HL-60/S4 treated with phorbol 12-myristate 13-acetate at 8.2 ng/mL for 4 days and 3 days (cell line): ENCODE results near the gene PALM2AKAP2.

Experiments used
- in situ Hi-C: fragments of 300-500 bp; cut with MboI; formaldehyde crosslinking; loops from 2 replicates; pipeline ENCODE4 v1.15.0; 2022; ENCODE audit warnings: low sequenced_read_pairs

The PALM2AKAP2 gene

DNA sequence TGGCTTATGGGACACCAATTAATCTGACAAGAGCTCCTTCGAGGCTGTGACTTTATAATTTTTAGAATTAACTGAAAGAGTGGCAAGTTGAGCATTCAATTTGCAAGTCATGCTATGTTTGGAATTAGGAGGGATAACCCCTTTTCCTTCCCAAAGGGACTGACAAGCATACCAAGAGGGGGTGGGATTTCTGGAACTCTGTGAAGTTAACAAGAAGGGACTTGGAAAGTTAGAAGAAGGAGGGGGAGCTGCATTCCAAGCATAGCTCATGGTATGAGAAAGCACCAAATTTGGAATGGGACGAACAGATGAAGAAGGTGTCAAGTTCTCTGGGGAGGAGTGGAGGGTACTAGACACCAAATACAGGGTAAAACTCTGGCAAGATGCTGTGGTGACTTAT, 8.9 kb upstream of the PALM2AKAP2 start:
- in situ Hi-C loops = no loop called here

DNA sequence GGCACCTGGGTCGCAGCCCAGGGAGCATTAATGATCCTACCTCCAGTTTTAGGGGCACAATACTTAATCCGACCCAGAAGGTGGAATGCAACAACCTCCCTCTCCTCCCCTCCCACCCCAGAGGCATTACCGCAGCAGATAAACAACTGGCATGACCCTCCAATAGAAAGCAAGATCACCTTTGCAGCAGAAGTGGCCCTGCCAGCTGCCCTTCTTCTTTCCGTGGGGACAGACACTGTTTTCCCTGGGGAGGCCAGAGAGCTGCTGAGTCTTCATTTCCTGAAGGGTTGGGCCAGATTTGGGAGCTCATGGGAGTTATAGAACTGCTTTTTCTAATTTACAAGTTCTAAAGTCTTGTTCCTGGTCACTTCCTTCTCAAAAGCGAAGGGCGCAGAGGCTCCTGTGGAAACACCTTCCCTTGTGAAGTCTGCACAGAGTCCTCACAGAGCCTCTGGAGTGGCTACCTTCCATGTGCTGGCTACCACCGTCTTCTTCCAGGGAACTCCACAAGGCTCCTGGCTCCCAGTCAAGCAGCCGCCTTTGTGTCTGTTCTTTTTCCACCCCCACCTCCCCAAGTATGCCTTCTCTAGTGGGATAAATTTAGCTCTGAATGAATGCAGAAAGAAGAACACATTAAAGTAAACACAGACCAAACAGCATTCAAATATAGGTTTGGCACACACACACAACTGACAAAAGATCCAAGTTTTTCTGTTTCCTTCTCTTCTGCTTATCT, 8.0 kb upstream of the PALM2AKAP2 start:
- in situ Hi-C loops = no loop called here

DNA sequence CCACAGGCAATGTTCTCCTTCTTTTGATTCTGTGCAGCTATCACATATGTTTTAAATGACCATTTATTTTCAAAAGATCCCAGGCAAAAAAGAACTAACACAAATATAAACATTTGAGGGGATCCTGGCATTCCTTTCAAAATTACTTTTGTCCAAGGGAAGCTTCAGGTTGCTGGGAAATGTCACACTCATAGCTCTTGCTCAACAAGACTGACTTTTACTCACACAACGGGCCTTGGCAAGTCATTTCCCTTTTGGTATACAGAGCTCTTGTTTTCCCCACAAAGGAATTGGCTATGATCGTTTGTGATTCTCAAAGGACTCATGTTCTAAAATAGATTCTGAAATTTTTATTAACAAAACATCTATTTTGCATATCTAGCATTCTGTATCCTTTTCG, 4.5 kb upstream of the PALM2AKAP2 start:
- in situ Hi-C loops = no loop called here

DNA sequence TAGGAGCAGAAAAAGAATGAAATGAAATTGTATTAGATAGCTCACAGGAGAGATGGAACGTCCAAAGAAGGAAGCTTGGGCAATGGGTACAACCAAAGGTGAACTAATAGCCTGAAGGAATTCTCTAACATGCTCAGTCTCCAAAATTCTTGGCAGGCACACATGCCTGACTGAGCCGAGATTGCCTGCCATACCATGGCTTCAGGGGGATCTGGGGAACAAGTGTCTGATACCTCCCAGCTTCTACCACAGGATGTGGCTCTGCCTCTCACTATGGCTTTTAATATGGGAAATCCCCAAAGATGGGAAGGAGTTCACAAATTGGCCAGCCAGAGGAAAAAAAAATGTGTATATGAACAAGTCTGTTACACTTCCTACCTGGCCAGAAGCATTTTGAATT, 3.6 kb upstream of the PALM2AKAP2 start:
- in situ Hi-C loops = no loop called here

DNA sequence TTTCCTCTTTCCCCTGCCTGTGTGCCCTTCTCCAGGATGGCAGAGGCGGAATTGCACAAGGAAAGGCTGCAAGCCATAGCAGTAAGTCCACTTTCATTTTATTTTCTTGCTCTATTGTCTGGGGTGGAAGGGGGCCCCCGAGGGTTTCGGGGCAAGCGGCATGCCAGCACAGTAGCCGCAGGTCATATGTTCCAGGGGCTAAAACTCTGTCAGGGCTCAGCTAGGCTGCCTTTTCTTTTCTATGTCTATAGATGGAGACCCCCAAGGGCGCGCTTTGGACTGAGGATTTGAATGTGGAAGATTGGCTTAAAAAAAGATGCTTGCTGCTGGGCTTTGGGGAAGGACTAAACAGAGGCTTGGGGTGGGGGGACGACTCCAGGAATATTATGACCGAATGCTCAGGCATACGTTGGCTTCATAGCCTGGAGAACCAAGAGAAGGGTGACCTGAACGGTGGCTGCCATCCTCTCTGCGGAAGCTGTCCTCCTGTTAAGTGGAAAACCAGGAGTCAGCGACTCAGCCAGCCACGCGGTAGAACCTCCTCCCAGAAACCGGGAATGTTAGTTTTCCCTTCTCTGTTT, 545 bp downstream of the PALM2AKAP2 start:
- in situ Hi-C loops = no loop called here

DNA sequence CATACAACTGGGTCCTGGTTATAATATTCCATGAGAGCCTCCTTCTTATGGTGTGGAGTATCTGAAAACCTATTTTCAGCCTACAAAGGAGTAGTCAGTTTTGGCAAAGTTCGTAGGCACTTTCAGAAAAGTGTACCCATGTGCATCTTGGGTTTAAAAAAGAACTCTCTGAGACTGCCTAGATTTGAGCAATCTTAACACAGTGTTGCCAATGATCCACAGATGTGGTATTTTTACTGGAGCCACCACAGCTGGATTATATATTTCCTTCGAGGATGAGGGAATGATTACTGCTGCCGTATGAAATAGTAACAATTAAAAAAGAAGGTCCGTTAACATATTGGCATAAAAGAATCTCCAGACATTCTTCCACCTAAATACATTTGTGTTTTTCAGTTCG, 1.1 kb downstream of the PALM2AKAP2 start:
- in situ Hi-C loops = no loop called here

DNA sequence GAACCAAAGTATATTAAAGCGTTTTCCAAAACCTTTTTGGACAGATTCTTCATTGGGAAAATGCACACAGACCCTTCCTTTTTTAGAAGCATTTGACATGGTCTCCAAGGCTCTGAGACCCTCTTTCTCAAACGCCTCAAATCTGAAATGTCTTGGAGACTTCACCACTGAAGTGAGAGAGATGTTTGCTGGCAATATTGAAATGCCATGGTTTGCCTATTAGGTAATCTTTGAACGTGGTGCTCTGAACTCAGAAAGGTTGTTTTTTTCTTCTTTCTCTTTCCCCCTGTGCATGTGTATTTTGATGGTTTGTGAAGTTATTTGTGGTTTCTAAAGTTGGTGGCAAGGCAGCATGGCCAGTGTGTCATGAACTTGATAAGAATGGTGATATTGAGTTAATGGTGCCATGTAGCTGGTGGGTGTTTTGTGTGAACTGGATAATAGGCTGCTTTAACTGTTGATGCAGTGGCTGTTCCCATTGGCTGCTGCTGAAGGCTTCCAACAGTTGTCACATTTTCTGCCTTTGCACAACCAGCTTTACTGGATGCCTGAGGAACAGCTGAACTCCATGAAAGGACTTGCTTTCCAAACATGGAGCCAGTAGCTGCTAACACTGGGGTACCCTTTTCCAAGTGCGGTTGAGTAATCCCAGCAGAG, 1.7 kb downstream of the PALM2AKAP2 start:
- in situ Hi-C loops = no loop called here

DNA sequence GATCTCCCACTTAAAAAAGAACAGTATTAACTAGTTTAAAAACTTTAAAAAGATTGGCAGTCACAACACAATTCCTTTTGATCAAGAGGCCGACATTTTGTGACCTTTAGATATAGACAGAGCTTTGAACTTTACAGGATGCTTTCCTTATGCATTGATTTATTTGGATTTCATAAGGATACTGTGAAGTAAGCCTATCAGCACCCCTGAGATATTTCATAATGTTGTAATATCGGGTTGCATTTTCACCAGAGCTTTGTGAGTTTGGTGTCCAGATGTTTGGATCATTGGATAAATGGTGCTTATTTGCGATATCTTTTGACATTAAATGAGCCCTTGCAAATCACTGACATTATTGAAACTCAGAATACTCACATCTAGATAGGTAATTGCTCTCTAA, 7.7 kb downstream of the PALM2AKAP2 start:
- in situ Hi-C loops = no loop called here

DNA sequence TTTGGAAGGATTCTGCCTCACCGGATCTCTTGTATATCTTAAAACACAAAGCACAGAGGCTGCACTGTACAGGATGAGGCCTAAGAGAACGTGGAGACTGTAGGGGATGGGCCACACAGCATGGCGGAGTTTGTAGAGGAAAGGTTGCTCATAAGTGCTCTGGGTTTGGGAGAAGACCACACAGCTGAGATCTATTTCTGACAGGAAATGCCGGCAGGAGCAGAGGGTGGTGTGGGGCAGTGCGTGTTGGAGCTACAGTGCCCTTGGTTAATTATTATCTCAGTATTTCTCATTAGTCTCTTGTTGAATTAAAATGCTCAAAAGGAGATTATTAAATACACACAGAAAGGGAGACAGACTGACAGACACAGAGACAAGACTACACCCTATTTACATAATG, 9.6 kb downstream of the PALM2AKAP2 start:
- in situ Hi-C loops = no loop called here

DNA sequence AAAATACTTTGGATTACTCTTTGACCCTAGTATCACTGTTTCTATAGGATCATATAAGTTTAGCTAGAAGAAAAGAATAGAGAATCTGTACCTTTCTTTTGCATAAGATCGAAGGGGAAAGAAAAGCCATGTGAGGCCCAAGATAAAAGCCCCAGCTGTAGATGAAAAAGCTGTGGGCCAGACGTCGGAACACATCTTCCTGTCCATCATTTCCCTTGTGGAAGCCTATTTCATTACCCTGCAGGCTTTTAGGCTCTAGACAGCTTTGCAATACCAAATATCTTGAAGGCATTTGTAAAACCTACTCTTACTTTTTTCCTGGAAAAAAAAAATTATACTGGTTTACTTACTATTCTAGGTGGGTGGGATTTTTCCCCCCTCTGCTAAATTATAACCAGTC, 10.0 kb downstream of the PALM2AKAP2 start:
- in situ Hi-C loops = no loop called here

DNA sequence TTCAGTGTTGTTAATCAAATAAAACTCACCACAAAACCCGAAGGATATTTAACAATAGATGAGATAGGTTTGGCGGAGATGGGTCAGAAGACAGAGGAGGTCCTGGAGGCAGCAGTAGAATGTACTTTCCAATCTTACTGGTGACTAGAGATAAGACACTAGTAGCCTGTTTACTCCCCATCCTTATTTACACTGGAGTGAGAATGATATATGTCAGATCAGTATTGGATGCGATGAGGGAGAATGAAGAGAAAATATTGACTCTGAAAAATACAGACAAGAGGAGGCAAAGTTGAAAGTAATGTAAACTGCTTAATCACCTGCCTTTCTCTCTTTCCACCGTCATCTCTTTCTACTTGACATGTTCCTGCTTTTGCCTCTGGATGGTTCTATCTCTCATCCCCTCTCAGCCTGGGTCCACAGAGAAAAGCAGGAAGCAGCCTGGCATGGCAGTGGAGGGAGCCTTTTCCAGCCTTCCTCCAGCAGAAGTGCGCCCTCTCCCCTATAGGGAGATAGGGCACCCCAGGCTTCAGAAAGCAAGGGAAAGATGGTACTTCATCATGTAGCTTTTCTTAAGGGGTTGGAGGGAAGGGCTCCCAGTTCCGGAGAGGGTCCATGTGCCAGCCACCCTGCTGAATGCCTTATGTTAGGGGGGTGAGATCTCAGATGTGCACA, 11.1 kb downstream of the PALM2AKAP2 start:
- in situ Hi-C loops = no loop called here

DNA sequence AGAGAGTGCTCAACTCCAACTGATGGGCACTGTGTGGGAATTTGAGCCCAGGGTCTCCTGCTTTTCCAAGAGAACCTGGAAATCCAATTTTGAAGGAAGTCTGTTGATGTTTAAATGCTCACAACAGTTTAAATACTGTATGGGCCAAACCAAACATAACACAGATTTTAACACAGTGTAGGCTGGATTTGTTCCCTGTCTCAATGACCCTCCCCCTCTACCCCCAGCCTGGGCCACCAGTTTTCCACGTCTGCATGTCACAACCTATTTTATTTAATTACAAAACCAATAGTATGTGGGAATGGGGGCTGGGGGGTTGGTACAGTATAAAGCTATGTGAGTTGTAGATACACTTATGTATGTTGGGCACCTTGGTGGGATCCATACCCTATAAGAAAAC, 11.7 kb downstream of the PALM2AKAP2 start:
- in situ Hi-C loops = no loop called here

DNA sequence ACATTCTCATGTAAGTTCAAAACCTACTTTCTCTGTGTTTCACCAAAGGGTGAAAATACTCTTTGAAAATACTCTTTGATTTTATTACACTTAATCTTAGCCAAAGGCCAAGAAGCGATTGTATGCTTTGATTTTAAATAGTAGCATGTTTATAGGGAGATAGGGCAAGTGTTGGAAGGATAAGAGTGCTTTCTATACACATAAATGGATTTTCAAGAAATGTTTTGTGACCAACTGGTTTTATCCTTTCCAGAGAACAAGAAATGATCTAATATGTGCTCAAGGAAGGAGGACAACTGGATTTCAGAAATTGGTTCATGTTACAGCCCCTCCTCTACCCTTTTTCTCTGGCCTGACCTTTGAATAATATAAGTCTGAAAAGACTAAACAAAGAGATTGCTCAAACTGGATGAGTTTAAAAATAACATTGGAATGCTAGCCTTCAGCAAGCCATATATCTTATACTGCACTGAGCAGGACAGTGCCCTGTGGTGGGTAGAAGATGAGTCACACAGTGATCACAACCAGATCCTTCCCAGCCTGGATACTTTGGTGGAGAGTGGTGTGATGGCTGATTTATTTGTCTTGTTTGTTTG, 13.1 kb downstream of the PALM2AKAP2 start:
- in situ Hi-C loops = no loop called here

DNA sequence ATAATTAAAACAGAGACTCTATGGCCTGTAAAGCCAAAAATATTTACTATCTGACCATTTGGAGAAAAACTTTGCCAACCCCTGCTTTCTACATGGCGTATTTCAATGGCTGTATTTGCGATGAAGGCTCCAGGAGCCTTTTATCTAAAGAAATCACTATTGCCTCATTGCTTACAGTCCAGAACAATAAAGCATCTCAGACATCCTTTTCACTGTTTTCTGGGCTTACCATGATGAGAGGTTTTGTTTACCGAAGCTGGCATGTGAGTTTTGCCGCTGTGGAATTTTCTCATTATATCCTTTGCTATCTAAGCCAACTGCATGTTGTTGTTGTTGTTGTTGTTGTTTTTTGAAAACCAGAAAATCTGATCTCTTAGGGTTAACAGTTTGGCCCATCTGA, 13.9 kb downstream of the PALM2AKAP2 start:
- in situ Hi-C loops = no loop called here

DNA sequence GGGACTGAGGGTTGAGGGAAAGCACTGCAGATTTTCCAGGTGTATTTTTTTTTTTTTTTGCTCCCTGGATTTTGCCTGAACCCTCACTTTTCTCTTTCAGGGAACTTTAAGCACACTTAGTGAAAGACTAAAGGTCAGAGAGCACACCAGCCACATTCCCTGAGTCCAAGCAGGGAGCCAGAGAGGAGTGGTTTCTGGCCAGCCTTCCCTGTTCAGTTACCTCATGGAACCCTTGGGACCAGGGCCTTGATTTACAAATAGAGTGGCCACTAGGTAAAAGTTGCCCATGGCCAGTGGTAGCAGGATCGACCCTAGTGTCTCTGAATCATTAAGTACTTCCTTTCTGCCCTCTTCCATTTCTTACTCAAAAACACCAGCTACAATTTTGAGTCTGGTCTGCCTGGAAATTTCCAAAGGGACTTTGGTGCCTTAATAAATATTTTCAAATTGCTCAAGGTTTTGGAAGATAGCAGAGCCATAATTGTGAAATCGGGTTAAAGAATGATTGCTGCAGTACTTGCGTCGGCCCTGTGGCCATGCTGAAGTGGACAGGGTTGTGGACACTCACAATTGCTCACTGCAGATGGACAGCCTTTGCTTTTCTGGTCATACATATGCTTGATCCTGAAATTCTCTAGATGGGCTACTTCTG, 14.5 kb downstream of the PALM2AKAP2 start:
- in situ Hi-C loops = no loop called here

DNA sequence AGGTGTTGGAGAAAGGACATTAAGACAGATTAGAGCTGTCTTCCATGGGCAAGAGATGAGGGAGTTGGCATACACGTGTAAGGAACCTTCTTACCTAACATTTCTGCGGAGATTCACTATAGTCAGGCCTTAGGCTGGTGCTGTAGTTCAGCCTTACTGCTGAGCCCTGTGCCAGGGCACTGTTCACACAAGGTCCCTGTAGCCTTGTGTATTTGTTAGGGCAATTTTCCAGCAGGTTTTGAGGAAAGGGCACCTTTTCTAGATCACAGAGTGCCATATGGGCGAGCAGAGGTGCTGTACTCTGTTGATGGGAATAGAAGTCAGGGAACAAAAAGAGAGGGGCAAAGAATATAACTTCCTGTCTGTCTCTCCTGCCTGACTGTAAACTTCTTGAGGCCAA, 15.6 kb downstream of the PALM2AKAP2 start:
- in situ Hi-C loops = no loop called here

DNA sequence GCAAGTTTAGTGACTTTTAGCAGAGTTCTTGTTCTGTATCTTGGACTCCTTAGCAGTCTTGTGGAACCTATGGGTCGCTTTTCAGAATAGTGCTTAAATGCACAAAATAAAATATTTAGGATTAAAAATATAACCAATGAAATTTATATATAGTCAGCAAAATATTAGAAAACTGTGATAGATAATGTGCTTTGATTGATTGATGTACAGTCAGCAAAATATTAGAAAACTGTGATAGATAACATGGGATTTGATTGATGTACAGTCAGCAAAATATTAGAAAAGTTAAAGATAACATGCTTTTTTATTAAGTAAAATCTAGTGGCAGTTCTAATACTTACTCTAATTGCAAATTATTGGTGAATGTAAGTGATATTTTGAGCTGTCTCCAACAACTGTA, 16.1 kb downstream of the PALM2AKAP2 start:
- in situ Hi-C loops = no loop called here

DNA sequence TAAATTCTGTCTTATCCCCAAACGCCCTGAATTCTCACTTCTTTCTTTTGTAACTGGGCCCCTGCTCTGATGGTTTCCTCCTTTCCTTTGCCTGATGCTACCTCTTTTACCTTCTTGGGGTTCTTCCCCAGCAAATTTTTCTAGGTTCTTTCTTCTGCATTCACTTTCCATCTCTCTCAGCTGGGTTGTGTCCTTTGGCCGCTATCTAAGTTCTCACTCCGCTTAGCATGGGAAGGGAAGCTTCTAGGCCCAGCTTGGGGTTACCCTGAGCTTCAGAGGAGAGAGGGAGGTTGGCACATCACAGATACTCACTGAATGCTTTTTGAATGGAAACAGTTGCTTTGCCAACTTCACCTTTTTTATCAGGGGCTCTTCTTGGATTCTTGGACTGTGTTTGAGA, 17.0 kb downstream of the PALM2AKAP2 start:
- in situ Hi-C loops = no loop called here

DNA sequence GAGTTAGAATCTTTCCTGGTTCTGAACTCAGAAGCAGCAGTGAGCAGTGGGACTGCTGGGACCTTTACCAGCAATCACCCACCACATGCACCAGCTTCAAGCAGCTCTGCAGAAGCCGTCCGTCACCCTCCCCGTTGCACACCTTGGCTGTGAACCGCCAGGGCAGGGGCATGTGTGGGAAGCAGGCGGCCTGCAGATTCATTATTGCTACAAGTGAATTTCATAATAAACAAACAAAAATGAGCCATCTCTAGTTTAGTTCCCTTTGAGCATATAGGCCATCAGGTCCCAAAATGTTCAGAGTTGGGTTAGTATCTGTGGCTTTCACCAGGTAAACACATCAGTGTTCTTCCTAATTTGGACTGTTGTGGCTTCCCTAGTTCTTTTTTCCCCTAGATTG, 17.5 kb downstream of the PALM2AKAP2 start:
- in situ Hi-C loops = no loop called here

DNA sequence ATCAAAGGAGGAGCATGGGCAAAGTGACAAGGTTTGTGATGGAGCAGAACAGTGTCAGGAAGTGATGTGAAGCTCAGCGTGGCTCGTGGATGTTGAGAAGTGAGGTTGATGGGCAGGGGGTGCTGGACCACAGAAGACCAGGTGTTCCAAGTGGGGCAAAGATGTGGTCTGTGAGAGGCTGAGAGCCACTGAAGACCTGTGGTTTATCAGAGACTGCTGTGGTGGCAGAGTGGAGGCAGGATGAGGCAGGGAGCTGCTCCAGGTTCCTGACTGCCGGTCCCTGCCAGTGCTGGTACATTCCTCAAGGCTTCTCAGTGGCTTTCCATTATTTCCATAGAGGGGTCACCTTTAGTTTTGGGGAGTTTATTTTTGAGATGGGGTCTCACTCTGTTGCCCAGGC, 19.1 kb downstream of the PALM2AKAP2 start:
- in situ Hi-C loops = no loop called here

DNA sequence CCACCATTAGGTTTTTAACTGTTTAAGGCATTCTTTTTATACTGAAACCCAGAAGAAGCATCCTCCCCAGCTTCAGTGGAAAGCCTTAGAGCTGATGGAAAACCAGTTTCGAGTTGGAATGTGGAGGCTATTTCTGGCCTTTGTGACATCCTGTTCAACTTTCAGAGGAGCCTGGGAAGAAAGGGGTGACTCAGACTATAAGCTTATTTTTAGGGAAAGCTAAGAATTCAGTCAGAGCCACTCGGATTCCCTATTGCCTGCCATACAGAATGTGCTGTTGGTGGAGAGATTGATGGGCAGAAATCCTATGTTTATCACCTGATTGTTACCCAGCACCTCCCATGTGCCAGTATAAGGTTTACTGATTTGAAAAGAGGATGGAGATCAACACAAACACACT, 19.8 kb downstream of the PALM2AKAP2 start:
- in situ Hi-C loops = no loop called here
